ENCODE results near the gene BRD7.

BRD7 gene

DNA sequence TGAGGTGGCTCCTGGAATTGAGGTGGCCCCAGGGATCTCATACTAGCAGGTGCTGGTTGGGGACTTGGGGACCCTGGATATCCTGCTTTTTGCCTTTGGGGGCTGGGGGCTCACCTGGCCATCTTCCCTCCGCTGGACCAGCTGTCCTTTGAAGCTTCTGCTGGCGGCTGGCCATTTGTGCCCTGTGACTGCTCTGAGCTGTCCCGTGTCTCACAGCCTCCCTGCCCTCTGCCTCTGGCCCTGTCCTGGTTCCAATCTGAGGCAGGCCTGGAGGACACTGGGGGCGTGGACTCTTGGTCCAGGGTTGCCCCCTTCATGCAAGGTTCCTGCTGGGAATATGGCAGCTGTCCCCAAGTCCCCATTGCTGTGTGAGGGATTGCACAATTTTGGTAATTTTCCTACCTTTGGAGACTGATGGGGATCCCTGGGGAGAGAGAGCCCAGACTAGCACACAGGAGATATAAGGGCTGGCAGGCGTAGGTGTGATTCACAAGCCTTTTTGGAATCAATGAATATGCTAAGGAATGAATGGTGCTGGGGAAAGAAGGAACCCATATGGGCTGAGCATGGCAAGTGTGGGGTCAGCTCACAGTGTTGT lies 83.3 kb downstream of the BRD7 start:
- peak overlapping the region; percentile 23 for H3K4me3 Mint-ChIP-seq
- H3K27ac Mint-ChIP-seq = peak overlapping the region; percentile 39

DNA sequence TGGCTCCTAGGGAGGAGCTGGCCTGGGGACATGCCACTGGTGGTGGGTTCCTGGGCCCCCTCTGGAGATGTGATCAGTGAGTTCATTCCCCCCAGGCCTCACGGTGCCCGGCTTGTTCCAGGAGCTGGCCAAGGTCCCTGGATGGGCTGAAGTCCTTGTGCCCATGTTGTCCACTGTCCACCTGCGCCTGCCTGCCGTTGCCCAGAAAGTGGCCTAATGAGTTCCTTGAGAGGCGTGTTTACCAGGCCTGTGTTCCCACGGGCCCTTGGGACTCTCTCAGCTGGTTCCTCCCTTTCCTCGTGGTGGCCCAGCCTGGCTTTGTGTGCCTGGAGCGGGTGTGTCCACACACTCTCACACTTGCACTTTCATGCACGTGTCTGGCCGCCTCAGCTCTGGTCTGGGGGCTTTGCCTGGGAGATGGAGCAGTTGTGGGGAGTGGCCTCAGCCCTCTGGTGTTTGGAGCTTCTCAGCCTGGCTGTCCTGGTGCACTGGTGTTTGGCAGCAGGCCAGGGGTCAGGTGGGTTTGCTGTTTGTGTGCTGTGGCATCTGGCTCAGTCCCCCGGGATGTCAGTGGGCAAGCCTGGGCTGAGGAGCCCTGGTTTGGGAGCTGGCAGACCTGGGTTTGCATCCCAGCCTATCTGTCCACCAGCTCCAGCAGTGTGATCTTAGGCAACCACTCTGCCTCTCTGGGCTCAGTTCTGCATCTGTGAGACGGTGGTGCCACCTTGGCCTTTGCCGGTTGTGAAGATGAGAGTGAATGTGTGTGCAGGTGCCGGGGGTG lies 84.5 kb downstream of the BRD7 start:
- Mint-ChIP-seq H3K27ac (peak overlapping the region; percentile 90), H3K9me3 (no peaks in the 10 kb centered on the region), H3K36me3 (ENCODE audit: low read depth) (peaks cover 100% of the 10 kb centered on the region), H3K27me3 (no peaks in the 10 kb centered on the region), H3K4me3 (peak overlapping the region; percentile 87), H3K4me1 (ENCODE audit: low read depth) (peaks cover 84% of the 10 kb centered on the region)
- intact Hi-C loops (cut with micrococcal nuclease) = loop anchor here (10.0 kb wide), 1 partner anchor 260 kb away; the partner anchor contains the start of gene CNEP1R1

More for the DNA sequence above, 83.3 kb downstream of the BRD7 start:
- Mint-ChIP-seq H3K27me3 (no peaks in the 10 kb centered on the region), H3K9me3 (no peaks in the 10 kb centered on the region), H3K36me3 (ENCODE audit: low read depth) (peaks cover 100% of the 10 kb centered on the region), H3K4me1 (ENCODE audit: low read depth) (peaks cover 81% of the 10 kb centered on the region)
- intact Hi-C loops (cut with micrococcal nuclease) = loop anchor here (10.0 kb wide), 1 partner anchor 261 kb away; the partner anchor contains the start of gene CNEP1R1

DNA sequence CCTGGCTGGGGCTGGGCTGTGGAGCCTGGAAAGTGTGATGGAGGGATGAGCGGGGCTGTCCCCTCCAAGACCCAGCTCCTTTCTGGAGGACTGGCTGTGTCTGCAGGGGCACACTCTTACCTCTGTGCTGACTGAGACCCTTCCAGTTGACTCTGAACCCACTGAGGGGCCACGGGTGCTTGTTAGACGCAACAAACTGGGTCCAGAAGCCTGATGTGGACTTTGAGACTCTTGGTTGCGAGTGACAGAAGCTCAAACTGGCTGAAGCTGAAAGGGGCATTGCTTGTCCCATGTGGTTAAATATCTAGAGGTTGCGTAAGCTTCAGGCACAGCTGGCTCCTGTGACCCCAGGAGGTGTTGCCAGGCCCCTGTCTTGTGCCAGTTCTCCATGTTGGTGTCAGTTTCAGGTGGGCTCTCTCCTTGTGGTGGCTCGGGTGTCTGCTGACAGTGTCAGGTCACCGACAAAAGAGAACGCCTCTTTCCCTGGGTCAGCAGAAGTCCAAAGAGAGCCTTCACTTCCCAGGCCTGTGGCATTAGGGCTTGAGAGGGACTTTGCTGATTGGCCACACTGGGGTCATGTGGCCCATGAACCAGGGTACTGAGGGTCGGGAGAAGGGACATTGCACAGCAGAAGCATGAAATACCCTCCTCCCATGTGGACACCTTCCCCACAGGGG lies 85.7 kb downstream of the BRD7 start:
- H3K4me3 Mint-ChIP-seq = peak overlapping the region; percentile 87
- no peaks in the 10 kb centered on the region for H3K9me3 Mint-ChIP-seq
- peaks cover 97% of the 10 kb centered on the region for H3K36me3 Mint-ChIP-seq (ENCODE audit: low read depth)
- no peaks in the 10 kb centered on the region for H3K27me3 Mint-ChIP-seq
- intact Hi-C loops (cut with micrococcal nuclease) = loop anchor here (2.0 to 10.0 kb wide), 2 partner anchors 36 to 258 kb away; partner anchors contain the start of gene CNEP1R1
- peaks cover 85% of the 10 kb centered on the region for H3K4me1 Mint-ChIP-seq (ENCODE audit: low read depth)
- H3K27ac Mint-ChIP-seq = peak overlapping the region; percentile 90

DNA sequence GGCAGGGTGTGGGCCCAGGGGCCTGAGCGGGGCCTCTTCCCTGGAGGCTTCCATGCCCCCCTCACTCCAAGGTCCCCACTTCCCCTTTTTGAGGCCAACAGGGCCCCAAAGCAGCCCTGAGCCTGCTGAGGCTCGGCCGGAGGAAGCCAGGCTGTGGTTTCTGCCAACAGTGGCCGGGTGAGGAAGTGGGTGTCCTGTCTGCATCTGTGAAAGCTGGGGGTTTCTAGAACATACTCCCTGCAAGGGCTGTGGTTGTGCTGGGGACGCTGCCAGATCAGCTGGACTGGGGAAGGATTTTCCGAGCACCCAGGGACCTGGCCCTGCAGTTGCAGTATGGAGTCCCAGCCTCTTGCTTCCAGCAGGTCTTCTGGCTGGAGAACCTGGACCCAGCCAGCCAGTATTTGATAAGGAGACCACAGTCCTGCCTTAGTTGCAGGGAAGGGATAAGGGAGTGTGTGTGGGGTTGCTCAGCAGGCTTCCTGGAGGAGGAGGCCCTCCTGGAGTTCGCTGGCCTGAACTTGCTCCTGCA lies 86.7 kb downstream of the BRD7 start:
- intact Hi-C loops (cut with micrococcal nuclease) = loop anchor here (2.0 to 10.0 kb wide), 2 partner anchors 35 to 257 kb away; partner anchors contain the start of gene CNEP1R1
- no peaks in the 10 kb centered on the region for H3K27me3 Mint-ChIP-seq
- H3K4me1 Mint-ChIP-seq (ENCODE audit: low read depth) = peaks cover 86% of the 10 kb centered on the region
- H3K9me3 Mint-ChIP-seq = no peaks in the 10 kb centered on the region
- peaks cover 97% of the 10 kb centered on the region for H3K36me3 Mint-ChIP-seq (ENCODE audit: low read depth)
- H3K4me3 Mint-ChIP-seq = peak overlapping the region; percentile 87
- H3K27ac Mint-ChIP-seq = peak overlapping the region; percentile 90

DNA sequence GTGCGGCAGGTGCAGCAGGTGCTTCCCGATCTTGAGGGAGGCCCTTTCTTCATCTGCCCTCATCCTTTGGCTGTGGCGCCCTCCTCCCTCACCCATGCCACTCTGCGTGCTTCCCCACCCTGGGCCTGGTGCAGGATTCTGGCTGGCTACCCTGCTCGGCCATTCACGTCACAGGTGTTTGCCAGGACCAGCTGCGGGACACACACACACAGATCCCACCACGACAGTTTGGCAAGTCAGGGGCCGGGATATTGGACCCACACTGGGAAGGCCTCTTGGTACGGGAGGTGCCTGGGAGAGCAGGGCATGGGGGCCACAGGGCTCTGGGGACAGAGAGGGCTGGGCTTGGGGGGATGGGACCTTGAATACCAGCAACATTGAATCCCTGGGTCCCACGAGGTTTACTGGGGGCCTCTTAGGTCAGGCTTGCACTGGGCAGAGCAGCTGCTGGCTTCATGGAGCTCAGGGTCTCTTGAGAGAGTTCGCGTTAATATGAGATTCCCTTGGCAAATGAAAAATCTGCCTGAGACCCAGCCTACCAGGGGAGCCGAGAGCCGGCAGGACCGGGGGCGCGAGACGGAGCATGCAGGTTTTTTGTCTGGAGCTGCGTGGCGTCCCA lies 87.3 kb downstream of the BRD7 start:
- H3K27ac Mint-ChIP-seq = peak overlapping the region; percentile 90
- peak overlapping the region; percentile 87 for H3K4me3 Mint-ChIP-seq
- H3K9me3 Mint-ChIP-seq = no peaks in the 10 kb centered on the region
- intact Hi-C loops (cut with micrococcal nuclease) = loop anchor here (2.0 to 10.0 kb wide), 3 partner anchors 15 to 257 kb away; partner anchors contain the start of genes ADCY7 and CNEP1R1
- peaks cover 81% of the 10 kb centered on the region for H3K4me1 Mint-ChIP-seq (ENCODE audit: low read depth)
- no peaks in the 10 kb centered on the region for H3K27me3 Mint-ChIP-seq
- H3K36me3 Mint-ChIP-seq (ENCODE audit: low read depth) = peaks cover 92% of the 10 kb centered on the region

DNA sequence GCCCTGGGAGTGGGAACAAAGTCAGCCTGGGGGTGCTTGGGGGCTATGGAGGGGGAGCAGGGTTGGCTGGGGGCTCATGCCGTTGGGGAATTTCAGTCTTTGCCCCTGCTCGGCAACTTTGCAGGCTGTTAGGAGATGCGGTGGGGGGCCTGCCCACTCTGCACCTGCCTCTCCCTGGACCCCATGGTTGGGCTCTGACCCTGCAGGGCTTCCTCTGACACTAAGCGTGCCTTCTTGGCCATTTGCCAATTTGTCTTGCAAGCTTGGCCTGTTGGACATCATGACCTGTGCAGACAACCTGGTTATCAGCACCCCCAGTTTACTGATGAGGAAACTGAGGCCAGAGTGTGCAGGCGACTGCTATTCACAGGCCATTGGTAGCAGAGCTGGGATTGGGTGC lies 87.9 kb downstream of the BRD7 start:
- Mint-ChIP-seq H3K4me3 (peak overlapping the region; percentile 87), H3K27ac (peak overlapping the region; percentile 90), H3K36me3 (ENCODE audit: low read depth) (peaks cover 88% of the 10 kb centered on the region), H3K4me1 (ENCODE audit: low read depth) (peaks cover 80% of the 10 kb centered on the region), H3K9me3 (no peaks in the 10 kb centered on the region), H3K27me3 (no peaks in the 10 kb centered on the region)
- intact Hi-C loops (cut with micrococcal nuclease) = loop anchor here (2.0 to 10.0 kb wide), 2 partner anchors 14 to 256 kb away; partner anchors contain the start of genes ADCY7 and CNEP1R1

DNA sequence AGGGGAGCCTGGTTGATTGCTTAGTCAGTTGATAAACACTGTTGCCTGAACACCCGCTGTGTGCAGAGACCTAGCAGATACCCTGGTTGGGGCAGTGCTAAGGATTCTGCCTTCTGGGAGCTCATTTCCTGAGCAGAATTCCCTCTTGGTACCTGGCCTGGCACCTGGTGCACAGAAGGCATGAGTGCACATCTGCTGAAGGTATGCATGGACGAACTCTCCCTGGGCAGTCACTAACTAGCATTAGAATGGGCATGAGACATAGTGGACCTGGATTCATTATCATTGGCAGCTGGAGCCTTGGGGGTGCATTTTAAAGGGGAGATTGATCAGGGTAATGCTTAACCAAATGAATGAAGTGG lies 89.3 kb downstream of the BRD7 start:
- H3K27ac Mint-ChIP-seq = peak overlapping the region; percentile 90
- no peaks in the 10 kb centered on the region for H3K9me3 Mint-ChIP-seq
- peak overlapping the region; percentile 87 for H3K4me3 Mint-ChIP-seq
- H3K36me3 Mint-ChIP-seq (ENCODE audit: low read depth) = peaks cover 86% of the 10 kb centered on the region
- intact Hi-C loops (cut with micrococcal nuclease) = loop anchor here (5.0 kb wide), 2 partner anchors 33 to 418 kb away; no protein-coding TSS in a partner anchor
- peaks cover 80% of the 10 kb centered on the region for H3K4me1 Mint-ChIP-seq (ENCODE audit: low read depth)
- no peaks in the 10 kb centered on the region for H3K27me3 Mint-ChIP-seq

DNA sequence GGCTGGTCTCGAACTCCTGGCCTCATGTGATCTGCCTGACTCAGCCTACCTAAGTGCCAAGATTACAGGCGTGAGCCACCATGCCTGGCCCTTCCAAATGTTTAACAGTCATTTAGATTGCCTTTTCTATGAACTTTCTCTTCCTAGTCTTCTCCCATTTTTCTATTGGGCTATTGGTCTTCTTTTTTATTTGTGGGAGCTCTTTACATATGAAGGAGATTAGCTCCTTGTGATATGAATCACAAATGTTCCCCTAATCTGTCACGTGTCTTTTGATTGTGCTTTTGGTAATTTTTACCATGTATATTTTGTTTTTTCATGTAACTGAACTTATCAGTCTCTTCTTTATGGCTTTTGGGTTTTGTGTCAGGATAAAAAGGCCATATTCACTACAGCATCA lies 90.5 kb downstream of the BRD7 start:
- Mint-ChIP-seq H3K9me3 (no peaks in the 10 kb centered on the region), H3K4me1 (ENCODE audit: low read depth) (peaks cover 78% of the 10 kb centered on the region), H3K4me3 (peak overlapping the region; percentile 87), H3K27me3 (no peaks in the 10 kb centered on the region), H3K27ac (peak overlapping the region; percentile 90), H3K36me3 (ENCODE audit: low read depth) (peaks cover 85% of the 10 kb centered on the region)
- intact Hi-C loops (cut with micrococcal nuclease) = loop anchor here (5.0 kb wide), 2 partner anchors 34 to 419 kb away; no protein-coding TSS in a partner anchor

DNA sequence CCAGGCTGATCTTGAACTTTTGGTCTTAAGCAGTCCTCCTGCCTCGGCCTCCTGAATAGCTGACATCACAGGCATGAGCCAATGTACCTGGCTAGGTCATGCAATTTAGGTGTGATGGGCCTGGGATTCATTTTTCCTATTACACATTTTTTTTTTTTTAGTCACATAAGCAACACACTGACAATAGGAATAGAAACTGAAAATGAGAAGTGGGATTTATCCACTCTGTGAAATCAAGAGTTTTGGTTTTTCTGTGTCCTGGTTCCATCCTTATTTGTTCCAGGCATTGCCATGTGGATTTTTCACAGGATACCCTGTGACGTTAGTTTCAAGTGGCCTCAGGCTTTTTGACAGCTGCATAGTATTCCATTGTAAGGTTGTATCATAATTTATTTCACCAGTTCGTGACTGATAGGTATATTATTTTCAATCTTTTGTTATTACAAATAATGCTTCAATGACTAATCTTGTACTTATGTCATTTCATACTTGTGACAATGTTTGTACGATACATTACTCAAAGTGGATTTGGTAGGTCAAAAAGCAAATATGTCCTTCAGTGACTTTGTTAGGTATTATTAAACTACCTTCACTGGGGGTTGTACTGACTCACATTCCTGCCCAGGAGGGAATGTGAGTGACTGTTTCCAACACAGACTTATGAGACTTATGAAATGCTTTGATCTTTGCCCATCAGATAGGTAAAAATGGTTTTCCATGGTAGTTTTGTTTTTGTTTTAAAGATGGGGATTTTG lies 91.8 kb downstream of the BRD7 start:
- Mint-ChIP-seq H3K4me1 (ENCODE audit: low read depth) (peaks cover 78% of the 10 kb centered on the region), H3K27ac (peak overlapping the region; percentile 90), H3K36me3 (ENCODE audit: low read depth) (peaks cover 85% of the 10 kb centered on the region), H3K27me3 (no peaks in the 10 kb centered on the region), H3K9me3 (no peaks in the 10 kb centered on the region), H3K4me3 (peak overlapping the region; percentile 87)
- intact Hi-C loops (cut with micrococcal nuclease) = loop anchor here (5.0 kb wide), 2 partner anchors 35 to 420 kb away; no protein-coding TSS in a partner anchor

DNA sequence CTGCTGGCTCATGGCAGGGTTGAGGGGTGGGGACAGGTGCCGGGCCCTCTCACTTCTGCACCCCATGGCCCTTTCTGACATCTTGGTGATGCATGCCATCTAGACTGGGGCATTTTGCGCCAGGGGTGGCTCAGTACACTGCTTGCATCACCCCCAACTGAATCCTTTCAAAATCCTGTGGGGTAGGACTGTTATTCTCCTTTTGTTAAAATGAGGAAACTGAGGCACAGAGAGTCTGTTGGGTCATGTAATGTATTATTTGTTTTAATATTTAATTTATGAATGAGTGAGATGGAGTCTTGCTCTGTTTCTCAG lies 92.5 kb downstream of the BRD7 start:
- peak overlapping the region; percentile 96 for H3K4me3 Mint-ChIP-seq
- intact Hi-C loops (cut with micrococcal nuclease) = loop anchor here (5.0 kb wide), 2 partner anchors 36 to 421 kb away; no protein-coding TSS in a partner anchor
- H3K27me3 Mint-ChIP-seq = no peaks in the 10 kb centered on the region
- H3K36me3 Mint-ChIP-seq (ENCODE audit: low read depth) = peaks cover 85% of the 10 kb centered on the region
- peaks cover 84% of the 10 kb centered on the region for H3K4me1 Mint-ChIP-seq (ENCODE audit: low read depth)
- no peaks in the 10 kb centered on the region for H3K9me3 Mint-ChIP-seq
- H3K27ac Mint-ChIP-seq = peak overlapping the region; percentile 90

DNA sequence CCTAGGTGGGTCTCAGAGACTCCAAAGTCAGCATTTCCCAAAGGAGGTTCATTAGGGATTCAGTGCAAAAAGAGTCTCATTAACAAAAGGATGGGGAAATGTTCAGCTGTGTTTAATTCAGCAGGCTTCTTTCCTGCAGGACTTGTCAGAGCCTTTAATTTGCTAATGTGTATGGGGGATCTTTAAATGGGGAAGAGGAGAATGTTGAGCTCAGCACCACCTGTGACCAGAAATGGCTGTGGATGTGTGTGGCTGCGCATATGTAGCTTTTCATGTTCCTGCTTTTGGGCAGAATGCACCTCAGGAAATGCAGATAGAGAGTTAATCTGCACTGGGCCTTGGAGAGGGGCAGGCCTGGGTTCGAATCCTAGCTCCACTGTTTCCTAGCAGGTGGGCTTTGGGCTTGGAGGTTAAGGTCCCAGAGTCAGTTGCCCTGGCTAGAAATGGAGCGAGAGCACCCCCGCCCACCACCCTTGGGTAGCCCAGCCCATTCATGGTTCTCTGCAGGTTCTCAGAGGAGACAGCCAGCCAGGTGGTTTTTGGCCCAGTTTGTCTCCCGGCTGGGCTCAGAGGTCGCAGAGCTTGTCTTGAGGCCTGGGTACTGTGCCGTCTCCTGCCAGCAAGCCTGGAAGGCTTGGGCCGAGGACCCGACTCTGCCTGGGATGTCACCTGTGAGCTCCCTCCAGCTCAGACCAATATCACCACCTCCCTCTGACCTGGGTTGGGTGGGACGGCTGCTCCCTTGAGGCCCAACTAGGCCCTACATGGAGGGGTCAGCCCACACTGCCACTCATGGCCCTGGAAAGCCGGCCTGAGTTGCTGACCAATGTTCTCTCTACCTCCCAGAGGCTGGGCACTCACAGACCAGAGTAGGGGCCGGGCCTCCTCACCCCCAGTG lies 93.1 kb downstream of the BRD7 start:
- Mint-ChIP-seq H3K36me3 (ENCODE audit: low read depth) (peaks cover 85% of the 10 kb centered on the region), H3K4me1 (ENCODE audit: low read depth) (peaks cover 91% of the 10 kb centered on the region), H3K4me3 (peak overlapping the region; percentile 96), H3K27me3 (no peaks in the 10 kb centered on the region), H3K27ac (peak overlapping the region; percentile 90), H3K9me3 (no peaks in the 10 kb centered on the region)
- intact Hi-C loops (cut with micrococcal nuclease) = loop anchor here (5.0 kb wide), 2 partner anchors 37 to 422 kb away; no protein-coding TSS in a partner anchor

DNA sequence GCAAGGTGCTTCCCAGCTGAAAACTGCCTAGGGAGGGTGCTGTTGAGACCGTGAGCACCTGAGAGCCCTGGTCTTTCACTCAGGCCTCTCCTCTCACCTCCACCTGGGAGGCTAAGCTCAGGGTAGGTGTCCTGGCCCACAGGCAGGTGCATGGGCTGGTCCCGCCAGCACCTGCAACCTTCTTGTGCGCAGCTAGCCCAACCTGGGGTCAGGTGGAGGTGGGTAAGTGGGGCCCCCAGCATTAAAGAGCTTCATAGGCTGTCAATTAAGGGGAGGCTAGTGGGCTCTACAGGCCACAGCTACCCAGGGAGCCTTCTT lies 93.7 kb downstream of the BRD7 start:
- Mint-ChIP-seq H3K27me3 (no peaks in the 10 kb centered on the region), H3K36me3 (ENCODE audit: low read depth) (peaks cover 85% of the 10 kb centered on the region), H3K27ac (peak overlapping the region; percentile 90), H3K4me1 (ENCODE audit: low read depth) (peaks cover 91% of the 10 kb centered on the region), H3K4me3 (peak overlapping the region; percentile 96), H3K9me3 (no peaks in the 10 kb centered on the region)
- intact Hi-C loops (cut with micrococcal nuclease) = loop anchor here (5.0 kb wide), 2 partner anchors 37 to 422 kb away; no protein-coding TSS in a partner anchor
